Calu3 (cell line): ENCODE data around the gene CLUH. TPM values are rescaled to one million over a fixed set of nuclear protein-coding genes. Genes with fewer than 3 reads are reported as not detected.
A peak's percentile ranks its signal among the peaks of the same experiment; 100 is the strongest.

Experiments
- BruUV-seq: library from RNA; stranded (reverse); fragments of 400-500 nt; replicated peaks from 2 replicates; lab custom pipeline; 2021; lab: Mats Ljungman, UMichigan
- CTCF ChIA-PET: fragments of 300-600 bp; sonication (Branson Sonifier 250); formaldehyde crosslinking; loops from one replicate; lab custom pipeline; 2022; ENCODE audit warnings: antibody characterized with exemption; lab: Charles Lee
- DNase-seq: peaks from one replicate; pipeline ENCODE4 v3.0.0; 2022
- H3K27ac Mint-ChIP-seq: one replicate; pipeline ENCODE4 v1.8.0; 2022; ENCODE audit warnings: mixed read lengths; ENCODE audit not compliant: unreplicated experiment
- H3K27me3 Mint-ChIP-seq: one replicate; pipeline ENCODE4 v1.8.0; 2022; ENCODE audit warnings: mixed read lengths; ENCODE audit not compliant: unreplicated experiment
- H3K36me3 Mint-ChIP-seq: one replicate; pipeline ENCODE4 v1.8.0; 2022; ENCODE audit warnings: mild to moderate bottlenecking, moderate library complexity, mixed read lengths; ENCODE audit not compliant: insufficient read depth, unreplicated experiment
- H3K4me1 Mint-ChIP-seq: one replicate; pipeline ENCODE4 v1.8.0; 2022; ENCODE audit warnings: mild to moderate bottlenecking, low read depth, mixed read lengths; ENCODE audit not compliant: unreplicated experiment
- H3K4me3 Mint-ChIP-seq: one replicate; pipeline ENCODE4 v1.8.0; 2022; ENCODE audit warnings: mild to moderate bottlenecking, low read depth, moderate library complexity, mixed read lengths; ENCODE audit not compliant: unreplicated experiment
- H3K9me3 Mint-ChIP-seq: one replicate; pipeline ENCODE4 v1.8.0; 2022; ENCODE audit warnings: low read depth, mixed read lengths; ENCODE audit not compliant: unreplicated experiment
- CTCF ChIP-seq: fragments of 200-600 bp; IDR thresholded peaks from one replicate; pipeline ENCODE4 v1.8.0; 2022; ENCODE audit warnings: antibody characterized with exemption; ENCODE audit not compliant: unreplicated experiment
- intact Hi-C: fragments of 100-400 bp; cut with micrococcal nuclease; formaldehyde crosslinking; loops from one replicate; pipeline ENCODE4 v1.10.0; 2022; ENCODE audit not compliant: unreplicated experiment
- total RNA-seq: library from RNA; stranded (reverse); gene quantifications from 2 replicates; pipeline ENCODE4 v1.2.3, GENCODE V29; 2022

CLUH gene
- total RNA-seq, 1 experiment from 2014 or later, result 103 TPM

GRCh38 chr17:2723505-2723996 is 12.0 kb upstream of the CLUH start:
- TF ChIP-seq CTCF, result no peak
- Mint-ChIP-seq H3K9me3 (no peaks in the 10 kb centered on the region), H3K27me3 (peaks cover 30% of the 10 kb centered on the region), H3K4me3 (peak overlapping the region; percentile 9), H3K4me1 (no peaks in the 10 kb centered on the region), H3K27ac (no peak overlapping the region), H3K36me3 (no peaks in the 10 kb centered on the region)
- no peak for DNase-seq
- CTCF ChIA-PET, result interaction anchor here (0.6 kb wide), 1 partner anchor 148 kb away, joined by 4 read pairs; no protein-coding TSS in a partner anchor
- BruUV-seq, result no TSS peak
- intact Hi-C loops, result no loop called here

GRCh38 chr17:2722611-2723010 is 11.0 kb upstream of the CLUH start:
- CTCF ChIA-PET, result no interaction called here
- peaks cover 30% of the 10 kb centered on the region for H3K27me3 Mint-ChIP-seq
- no peak for DNase-seq
- BruUV-seq, result no TSS peak
- H3K36me3 Mint-ChIP-seq, result no peaks in the 10 kb centered on the region
- no peaks in the 10 kb centered on the region for H3K4me1 Mint-ChIP-seq
- H3K27ac Mint-ChIP-seq, result no peak overlapping the region
- no peak overlapping the region for H3K4me3 Mint-ChIP-seq
- TF ChIP-seq CTCF, result no peak
- intact Hi-C loops, result no loop called here
- H3K9me3 Mint-ChIP-seq, result no peaks in the 10 kb centered on the region

GRCh38 chr17:2721603-2722002 is 10.0 kb upstream of the CLUH start:
- Mint-ChIP-seq H3K27me3 (peaks cover 30% of the 10 kb centered on the region), H3K36me3 (no peaks in the 10 kb centered on the region), H3K9me3 (no peaks in the 10 kb centered on the region), H3K4me3 (no peak overlapping the region), H3K4me1 (no peaks in the 10 kb centered on the region), H3K27ac (no peak overlapping the region)
- CTCF ChIA-PET, result no interaction called here
- TF ChIP-seq CTCF, result no peak
- intact Hi-C loops, result no loop called here
- no TSS peak for BruUV-seq
- DNase-seq, result no peak

GRCh38 chr17:2719861-2720260 is 8.3 kb upstream of the CLUH start:
- Mint-ChIP-seq H3K27me3 (peaks cover 15% of the 10 kb centered on the region), H3K27ac (no peak overlapping the region), H3K9me3 (no peaks in the 10 kb centered on the region), H3K4me3 (no peak overlapping the region), H3K36me3 (no peaks in the 10 kb centered on the region), H3K4me1 (no peaks in the 10 kb centered on the region)
- no peak for DNase-seq
- no TSS peak for BruUV-seq
- intact Hi-C loops, result no loop called here
- CTCF ChIA-PET, result no interaction called here
- TF ChIP-seq CTCF, result no peak
